H1 (cell line): ENCODE results near the gene C22orf39. TPM values are rescaled to one million over a fixed set of nuclear protein-coding genes. Genes with fewer than 3 reads are reported as not detected.

Experiments
- CTCF ChIA-PET: fragments of 300-600 bp; sonication (Branson Sonifier 250); formaldehyde crosslinking; loops from one replicate; lab custom pipeline; 2021; ENCODE audit not compliant: partially characterized antibody; lab: Charles Lee
- POLR2A ChIA-PET: fragments of 300-600 bp; sonication (Branson Sonifier 250); formaldehyde crosslinking; loops from one replicate; lab custom pipeline; 2021; ENCODE audit warnings: inconsistent platforms; ENCODE audit not compliant: partially characterized antibody; lab: Charles Lee
- DNase-seq, 2 experiments: peaks; one replicate each; pipeline versions ENCODE4 v3.0.0 to v3.0.0-alpha.2; 2010 to 2022; ENCODE audit warnings: low spot score in 2 of 2, low read depth in 1 of 2, mixed read lengths in 1 of 2
- FAIRE-seq: peaks from 2 replicates; lab custom pipeline; 2011; peaks lifted over from hg19 to GRCh38; lab: Jason Lieb, UNC
- H2AFZ ChIP-seq: 2 replicates; pipeline ENCODE4 v1.8.1; 2012; ENCODE audit warnings: low read length, inconsistent platforms
- H2AK5ac ChIP-seq: 2 replicates; pipeline ENCODE4 v1.6.1; 2013; ENCODE audit warnings: low read depth, low read length
- H2BK120ac ChIP-seq: replicated peaks from 2 replicates; pipeline ENCODE3; 2013; ENCODE audit warnings: low read depth, low read length, inconsistent platforms
- H2BK12ac ChIP-seq: 2 replicates; pipeline ENCODE4 v1.6.1; 2013; ENCODE audit warnings: low read depth, low read length
- H2BK15ac ChIP-seq: 2 replicates; pipeline ENCODE4 v1.6.1; 2013; ENCODE audit warnings: low read length
- H2BK20ac ChIP-seq: 2 replicates; pipeline ENCODE4 v1.6.1; 2013; ENCODE audit warnings: low read length
- H2BK5ac ChIP-seq: 2 replicates; pipeline ENCODE4 v1.6.1; 2013; ENCODE audit warnings: low read depth, low read length
- H3K14ac ChIP-seq: 2 replicates; pipeline ENCODE4 v1.6.1; 2013; ENCODE audit warnings: inconsistent platforms; ENCODE audit not compliant: insufficient read length
- H3K18ac ChIP-seq: 2 replicates; pipeline ENCODE4 v1.6.1; 2013; ENCODE audit warnings: low read length; ENCODE audit errors: extremely low read depth
- H3K23ac ChIP-seq: 2 replicates; pipeline ENCODE4 v1.6.1; 2013; ENCODE audit warnings: inconsistent platforms; ENCODE audit not compliant: insufficient read length
- H3K23me2 ChIP-seq: 2 replicates; pipeline ENCODE4 v1.6.1; 2013; ENCODE audit warnings: low read depth, low read length
- H3K27ac ChIP-seq: 2 replicates; pipeline ENCODE4 v1.6.1; 2011; ENCODE audit warnings: low read depth, low read length, inconsistent platforms
- H3K27me3 ChIP-seq, 4 experiments: replicated peaks in 1 of 4; 1 replicate in 1 of 4; 2 replicates in 3 of 4; pipeline versions ENCODE4 v1.6.1 to v1.8.1; 2011 to 2013; ENCODE audit warnings: low read length in 3 of 4, mild to moderate bottlenecking in 3 of 4, inconsistent platforms in 2 of 4, mixed read lengths in 2 of 4, moderate library complexity in 1 of 4; ENCODE audit not compliant: control insufficient read depth in 3 of 4, insufficient read depth in 3 of 4; ENCODE audit errors: extremely low read depth in 1 of 4
- H3K36me3 ChIP-seq, 4 experiments: 2 replicates each; pipeline versions ENCODE4 v1.6.1 to v1.8.1; 2011 to 2013; ENCODE audit warnings: mild to moderate bottlenecking in 4 of 4, low read length in 3 of 4, moderate library complexity in 2 of 4, control low read depth in 1 of 4, inconsistent platforms in 1 of 4; ENCODE audit not compliant: insufficient read depth in 4 of 4, control insufficient read depth in 2 of 4
- H3K4ac ChIP-seq: replicated peaks from 2 replicates; pipeline ENCODE3; 2013; ENCODE audit warnings: low read length, low read depth, mixed read lengths, inconsistent platforms; ENCODE audit not compliant: insufficient read length
- H3K4me1 ChIP-seq, 4 experiments: replicated peaks in 1 of 4; 1 replicate in 1 of 4; 2 replicates in 3 of 4; pipeline versions ENCODE4 v1.6.1 to v1.8.1; 2011 to 2013; ENCODE audit warnings: low read length in 3 of 4, inconsistent platforms in 2 of 4, mixed read lengths in 1 of 4; ENCODE audit not compliant: insufficient read depth in 4 of 4, control insufficient read depth in 3 of 4
- H3K4me2 ChIP-seq, 2 experiments: 2 replicates each; pipeline versions ENCODE4 v1.6.1 to v1.8.1; 2011 to 2013; ENCODE audit warnings: low read depth in 2 of 2, low read length in 2 of 2, control low read depth in 1 of 2, inconsistent platforms in 1 of 2, mild to moderate bottlenecking in 1 of 2; ENCODE audit not compliant: insufficient read depth in 1 of 2
- H3K4me3 ChIP-seq, 4 experiments: fragments of 200-600, 300-600 bp in 1 of 4; sonication (generic), shearing (Covaris generic), sonication (Bioruptor Twin) in 1 of 4; 2 replicates each; pipeline versions ENCODE4 v1.5.1 to v1.8.1; 2011 to 2016; ENCODE audit warnings: low read length in 4 of 4, low read depth in 3 of 4, control low read depth in 2 of 4, inconsistent platforms in 2 of 4, mild to moderate bottlenecking in 2 of 4, mixed read lengths in 1 of 4, moderate library complexity in 1 of 4; ENCODE audit not compliant: insufficient read depth in 2 of 4; ENCODE audit errors: extremely low read depth in 1 of 4
- H3K56ac ChIP-seq: replicated peaks from 2 replicates; pipeline ENCODE3; 2013; ENCODE audit warnings: low read depth, mild to moderate bottlenecking, mixed read lengths, low read length, inconsistent platforms; ENCODE audit not compliant: insufficient read length
- H3K79me1 ChIP-seq: 2 replicates; pipeline ENCODE4 v1.6.1; 2013; ENCODE audit warnings: low read depth, low read length, control low read depth
- H3K79me2 ChIP-seq, 2 experiments: 2 replicates each; pipeline versions ENCODE4 v1.6.1 to v1.8.1; 2012 to 2013; ENCODE audit warnings: low read length in 2 of 2, mild to moderate bottlenecking in 2 of 2, inconsistent platforms in 1 of 2; ENCODE audit not compliant: insufficient read depth in 2 of 2, control insufficient read depth in 1 of 2
- H3K9ac ChIP-seq, 4 experiments: replicated peaks in 1 of 4; 1 replicate in 1 of 4; 2 replicates in 3 of 4; pipeline versions ENCODE4 v1.6.1 to v1.8.1; 2011 to 2013; ENCODE audit warnings: low read depth in 3 of 4, low read length in 3 of 4, control low read depth in 2 of 4, mild to moderate bottlenecking in 2 of 4, moderate library complexity in 2 of 4, inconsistent platforms in 1 of 4; ENCODE audit errors: extremely low read depth in 1 of 4
- H3K9me3 ChIP-seq, 2 experiments: 2 replicates each; pipeline versions ENCODE4 v1.6.1 to v1.8.1; 2012 to 2013; ENCODE audit warnings: mild to moderate bottlenecking in 2 of 2, moderate library complexity in 2 of 2, control low read depth in 1 of 2, inconsistent platforms in 1 of 2, low read depth in 1 of 2, low read length in 1 of 2, mixed read lengths in 1 of 2; ENCODE audit not compliant: insufficient read depth in 2 of 2
- H4K20me1 ChIP-seq, 2 experiments: replicated peaks in 1 of 2; 2 replicates each; pipeline versions ENCODE3 to v1.8.1; 2011 to 2013; ENCODE audit warnings: inconsistent platforms in 2 of 2, low read length in 2 of 2, mild to moderate bottlenecking in 1 of 2; ENCODE audit not compliant: insufficient read depth in 2 of 2, control insufficient read depth in 1 of 2
- H4K5ac ChIP-seq: 2 replicates; pipeline ENCODE4 v1.6.1; 2013; ENCODE audit warnings: low read length, low read depth, mixed read lengths, inconsistent platforms; ENCODE audit not compliant: insufficient read length
- H4K8ac ChIP-seq: 2 replicates; pipeline ENCODE4 v1.8.0; 2013; ENCODE audit warnings: mild to moderate bottlenecking, moderate library complexity, low read length, inconsistent platforms; ENCODE audit not compliant: insufficient read depth; ENCODE audit errors: extremely low read depth
- H4K91ac ChIP-seq: replicated peaks from 2 replicates; pipeline ENCODE3; 2013; ENCODE audit warnings: low read length, mixed read lengths, inconsistent platforms; ENCODE audit not compliant: insufficient read length
- BACH1 ChIP-seq: IDR thresholded peaks from 2 replicates; pipeline ENCODE4 v1.6.1; 2012; ENCODE audit warnings: low read length, improper control_type of control experiment
- CTBP2 ChIP-seq: IDR thresholded peaks from 2 replicates; pipeline ENCODE4 v1.7.0; 2011; ENCODE audit warnings: borderline replicate concordance, mild to moderate bottlenecking, moderate library complexity, mixed read lengths, low read length; ENCODE audit not compliant: insufficient read depth, insufficient read length
- CTCF ChIP-seq, 3 experiments: IDR thresholded peaks; 1 replicate in 2 of 3; 2 replicates in 1 of 3; pipeline versions ENCODE4 v1.5.1 to v1.6.1; 2011; ENCODE audit warnings: low read length in 3 of 3, mild to moderate bottlenecking in 3 of 3, inconsistent platforms in 2 of 3, low read depth in 1 of 3, moderate library complexity in 1 of 3; ENCODE audit not compliant: insufficient read depth in 1 of 3; ENCODE audit errors: control extremely low read depth in 1 of 3
- GABPA ChIP-seq: IDR thresholded peaks from 2 replicates; pipeline ENCODE4 v1.6.1; 2011; ENCODE audit warnings: mild to moderate bottlenecking, low read length, moderate library complexity, borderline replicate concordance; ENCODE audit not compliant: insufficient read depth
- NANOG ChIP-seq: IDR thresholded peaks from 2 replicates; pipeline ENCODE4 v1.6.1; 2011; ENCODE audit warnings: low read length, low read depth, mild to moderate bottlenecking, inconsistent platforms; ENCODE audit not compliant: insufficient read depth, poor library complexity, severe bottlenecking
- PHF8 ChIP-seq: fragments of 200-600 bp; sonication (generic); conservative IDR thresholded peaks from 2 replicates; pipeline ENCODE4 v1.7.1; 2012; ENCODE audit warnings: low read depth, mild to moderate bottlenecking, inconsistent platforms, low read length, moderate library complexity
- POLR2A ChIP-seq, 2 experiments: IDR thresholded peaks; 1 replicate in 1 of 2; 2 replicates in 1 of 2; pipeline ENCODE4 v1.6.1; 2011; ENCODE audit warnings: low read depth in 2 of 2, low read length in 2 of 2, mild to moderate bottlenecking in 2 of 2; ENCODE audit errors: control extremely low read depth in 1 of 2
- POU5F1 ChIP-seq: IDR thresholded peaks from 2 replicates; pipeline ENCODE4 v1.6.1; 2011; ENCODE audit warnings: low read depth, mild to moderate bottlenecking, low read length, moderate library complexity
- RAD21 ChIP-seq, 2 experiments: IDR thresholded peaks in 1 of 2; conservative IDR thresholded peaks in 1 of 2; 2 replicates each; pipeline ENCODE4 v1.6.1; 2011; ENCODE audit warnings: low read depth in 2 of 2, low read length in 2 of 2, improper control_type of control experiment in 1 of 2, inconsistent platforms in 1 of 2, mild to moderate bottlenecking in 1 of 2, moderate library complexity in 1 of 2
- RBBP5 ChIP-seq: IDR thresholded peaks from 2 replicates; pipeline ENCODE4 v1.7.1; 2012; ENCODE audit warnings: low read depth, mild to moderate bottlenecking, inconsistent platforms, low read length, moderate library complexity, borderline replicate concordance
- SP2 ChIP-seq: IDR thresholded peaks from 2 replicates; pipeline ENCODE4 v1.6.1; 2012; ENCODE audit warnings: mild to moderate bottlenecking, low read length, inconsistent platforms
- WGBS, 2 experiments: shearing (Covaris generic) in 1 of 2; methylation state at CpG; one replicate each; pipeline versions ENCODE4 v1.1.6 to v1.1.7; 2013 to 2015; ENCODE audit warnings: low lambda C conversion rate in 2 of 2, mixed read lengths in 2 of 2, inconsistent platforms in 1 of 2, low coverage in 1 of 2, missing lambda C conversion rate in 1 of 2; ENCODE audit not compliant: insufficient replicate concordance in 2 of 2, insufficient coverage in 1 of 2, insufficient read length in 1 of 2; ENCODE audit errors: extremely low coverage in 1 of 2, missing lambda C conversion rate in 1 of 2; 5-methylcytosine and 5-hydroxymethylcytosine counted together
- polyA plus RNA-seq, 7 experiments: library from polyadenylated mRNA; depleted of rRNA in 3 of 7; stranded (reverse) in 5 of 7; unstranded in 2 of 7; fragments of >200 nt in 5 of 7; fragments of 200-250 nt in 2 of 7; gene quantifications; 1 replicate in 5 of 7; 2 replicates in 1 of 7; 4 replicates in 1 of 7; pipeline versions ENCODE4 v1.2.1 to v1.2.3, GENCODE V29; 2011 to 2013; ENCODE audit warnings: missing spikeins in 2 of 7, mixed read lengths in 2 of 7
- total RNA-seq: library from RNA; stranded (reverse); fragmentation: NEBNext Ultra II Directional; extraction: Animal tissue kit (Norgen Biotek cat#: 25700); gene quantifications from 2 replicates; pipeline ENCODE4 v1.2.1, GENCODE V29; 2021

Gene C22orf39
- total and polyA plus RNA-seq, 2 of the 8 experiments (the other 6 are each of a cell fraction or from before 2014, with no cell fraction given): 22.7 to 27.7 TPM

- Histone ChIP-seq H3K56ac (no peak overlapping the region), H3K4me3 (no peak overlapping the region), H3K9me3 (no peaks in the 10 kb centered on the region), H2BK15ac (no peak overlapping the region), H2BK5ac (no peak overlapping the region), H2BK20ac (no peak overlapping the region), H4K5ac (no peak overlapping the region), H4K8ac (no peak overlapping the region), H3K36me3 (peaks cover 7 to 40% (median 29%) of the 10 kb centered on the region in 4 experiments; a peak in 7 of 8 replicates), H3K4me2 (no peak overlapping the region), H2BK12ac (no peak overlapping the region), H3K27ac (no peak overlapping the region), H3K4me1 (no peaks in the 10 kb centered on the region), H3K14ac (no peak overlapping the region), H3K79me2 (no peaks in the 10 kb centered on the region; a peak in 1 of 4 replicates), H2AFZ (no peak overlapping the region), H3K9ac (no peak overlapping the region), H3K23ac (no peak overlapping the region), H3K27me3 (no peaks in the 10 kb centered on the region), H3K18ac (no peak overlapping the region), H2AK5ac (no peak overlapping the region), H3K23me2 (no peaks in the 10 kb centered on the region), H3K4ac (no peak overlapping the region), H4K91ac (no peak overlapping the region), H4K20me1 (peaks cover 2 to 15% of the 10 kb centered on the region in 2 experiments), H3K79me1 (no peaks in the 10 kb centered on the region; the same call in 1 of the 2 replicates), H2BK120ac (no peak overlapping the region)
- ChIA-PET POLR2A (interaction anchor here (1.0 to 2.0 kb wide), 6 partner anchors 9 to 78 kb away, joined by 3 to 5 read pairs (median 4); partner anchors contain the start of gene C22orf39), CTCF (interaction anchor here (0.8 to 1.3 kb wide), 4 partner anchors 13 to 49 kb away, joined by 3 to 4 read pairs (median 3); no protein-coding TSS in a partner anchor)
- DNase-seq (no peak), FAIRE-seq (no peak)
- 97% methylated on average over 4 of the region's 4 CpGs; no CpG with 5 or more reads in 1 of the 2 experiments for WGBS, 2 experiments
- TF ChIP-seq PHF8 (no peak), SP2 (no peak), RBBP5 (no peak), POLR2A (IDR thresholded peaks at IDR 0.05; ENCODE audit: control extremely low read depth in 1 of 2, low read depth in 2 of 2, low read length in 2 of 2) (no peak), BACH1 (no peak), NANOG (no peak), RAD21 (IDR thresholded peaks at IDR 0.05 in 1 of 2, conservative IDR thresholded peaks at IDR 0.05 in 1 of 2; ENCODE audit: low read depth in 2 of 2, low read length in 2 of 2) (no peak), GABPA (no peak), CTBP2 (no peak), CTCF (IDR thresholded peaks at IDR 0.05; ENCODE audit: control extremely low read depth in 1 of 3, insufficient read depth in 1 of 3, low read depth in 1 of 3, low read length in 3 of 3) (no peak), POU5F1 (no peak)
Observed at GRCh38 chr22:19405133-19405532, 42.4 kb downstream of the C22orf39 start.
